GM06990 (cell line): ENCODE data around the gene SPINK5.
"Not testable (repeated sequence)": the region's sequence is repeated elsewhere in the genome, so short reads cannot be mapped to it uniquely, and the experiment has no call there.

Experiments
- DNase-seq: peaks from one replicate; pipeline ENCODE4 v3.0.0-alpha.2; 2011; ENCODE audit not compliant: insufficient read length; ENCODE audit errors: extremely low read depth
- H3K27me3 ChIP-seq: replicated peaks from 2 replicates; pipeline ENCODE4 v1.6.0; 2011; ENCODE audit warnings: low read length; ENCODE audit not compliant: control insufficient read depth, insufficient read depth
- H3K36me3 ChIP-seq: 2 replicates; pipeline ENCODE4 v1.5.1; 2011; ENCODE audit warnings: low read length; ENCODE audit not compliant: control insufficient read depth, insufficient read depth
- H3K4me3 ChIP-seq: replicated peaks from 2 replicates; pipeline ENCODE4 v1.5.1; 2011; ENCODE audit warnings: low read depth, mild to moderate bottlenecking, control low read depth, low read length
- CTCF ChIP-seq: IDR thresholded peaks from 2 replicates; pipeline ENCODE4 v1.5.1; 2011; ENCODE audit warnings: low read length, control low read depth, mild to moderate bottlenecking, inconsistent platforms; ENCODE audit not compliant: insufficient read depth, poor library complexity, severe bottlenecking

SPINK5 gene

GRCh38 chr5:148033134-148033533 is 30.6 kb upstream of the SPINK5 start:
- Histone ChIP-seq H3K36me3 (no peaks in the 10 kb centered on the region), H3K4me3 (no peak overlapping the region), H3K27me3 (no peaks in the 10 kb centered on the region)
- no peak for TF ChIP-seq CTCF
- DNase-seq = no peak

- Histone ChIP-seq H3K36me3 (no peaks in the 10 kb centered on the region), H3K4me3 (no peak overlapping the region), H3K27me3 (no peaks in the 10 kb centered on the region)
- DNase-seq = no peak
- TF ChIP-seq CTCF = no peak
These were observed 28.1 kb upstream of the SPINK5 start for GRCh38 chr5:148035676-148036075.

- Histone ChIP-seq H3K36me3 (no peaks in the 10 kb centered on the region), H3K4me3 (no peak overlapping the region), H3K27me3 (no peaks in the 10 kb centered on the region)
- DNase-seq = no peak
- TF ChIP-seq CTCF = no peak
These were observed 20.9 kb upstream of the SPINK5 start for GRCh38 chr5:148042881-148043280.

GRCh38 chr5:148043705-148044104 is 20.1 kb upstream of the SPINK5 start:
- Histone ChIP-seq H3K4me3 (no peak overlapping the region), H3K36me3 (no peaks in the 10 kb centered on the region), H3K27me3 (no peaks in the 10 kb centered on the region)
- TF ChIP-seq CTCF = no peak
- no peak for DNase-seq

- not testable (repeated sequence) for H3K4me3 ChIP-seq, DNase-seq, H3K27me3 ChIP-seq, H3K36me3 ChIP-seq
These were observed 8.6 kb upstream of the SPINK5 start for GRCh38 chr5:148055160-148055559.

- H3K27me3 ChIP-seq = no peaks in the 10 kb centered on the region
- DNase-seq = no peak
These were observed 3.5 kb upstream of the SPINK5 start for GRCh38 chr5:148060309-148060708.

More at GRCh38 chr5:148060309-148060708, 3.5 kb upstream of the SPINK5 start:
- TF ChIP-seq CTCF = no peak
- Histone ChIP-seq H3K4me3 (no peak overlapping the region), H3K36me3 (no peaks in the 10 kb centered on the region)
